ENCODE results near the gene KRTAP17-1.
"Not testable (repeated sequence)": the region's sequence is repeated elsewhere in the genome, so short reads cannot be mapped to it uniquely, and the experiment has no call there.

KRTAP17-1 gene, protein sequence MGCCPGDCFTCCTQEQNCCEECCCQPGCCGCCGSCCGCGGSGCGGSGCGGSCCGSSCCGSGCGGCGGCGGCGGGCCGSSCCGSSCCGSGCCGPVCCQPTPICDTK

GRCh38 chr17:41315204-41315794 lies at the start of gene KRTAP17-1:
Gene KRTAP17-1, minus strand, starts transcription at chr17:41315710. Its CDS starts 60 bp downstream, at chr17:41315650.
- DNase-seq (ENCODE audit: low spot score) = no peak

DNA sequence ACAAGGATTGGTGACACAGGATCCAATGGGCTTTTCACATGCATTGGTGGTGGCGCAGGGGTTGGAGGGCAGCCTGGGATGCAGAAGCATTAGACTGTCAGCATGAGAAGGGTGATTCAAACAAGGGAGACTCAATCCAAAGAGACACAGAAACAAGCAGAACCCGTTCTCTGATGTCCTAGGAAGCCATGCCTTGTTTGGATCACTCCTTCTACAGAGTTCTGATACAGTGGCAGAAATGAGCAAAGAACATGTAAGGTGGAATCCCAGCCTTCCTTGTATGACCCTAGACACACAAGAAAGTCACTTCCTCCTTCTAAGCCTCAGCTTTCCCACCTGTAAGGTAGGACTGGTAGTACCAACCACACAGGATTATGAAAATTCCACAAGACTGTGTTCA lies 48.4 kb upstream of the KRTAP17-1 start:
- DNase-seq (ENCODE audit: low spot score) = no peak

GRCh38 chr17:41360296-41360995 lies 44.9 kb upstream of the KRTAP17-1 start:
- no peak for DNase-seq (ENCODE audit: low spot score)

GRCh38 chr17:41354536-41354935 lies 39.0 kb upstream of the KRTAP17-1 start:
- no peak for DNase-seq (ENCODE audit: low spot score)

- DNase-seq (ENCODE audit: low spot score) = peak; percentile 47
Measured at GRCh38 chr17:41352597-41353366, 37.3 kb upstream of the KRTAP17-1 start.

DNA sequence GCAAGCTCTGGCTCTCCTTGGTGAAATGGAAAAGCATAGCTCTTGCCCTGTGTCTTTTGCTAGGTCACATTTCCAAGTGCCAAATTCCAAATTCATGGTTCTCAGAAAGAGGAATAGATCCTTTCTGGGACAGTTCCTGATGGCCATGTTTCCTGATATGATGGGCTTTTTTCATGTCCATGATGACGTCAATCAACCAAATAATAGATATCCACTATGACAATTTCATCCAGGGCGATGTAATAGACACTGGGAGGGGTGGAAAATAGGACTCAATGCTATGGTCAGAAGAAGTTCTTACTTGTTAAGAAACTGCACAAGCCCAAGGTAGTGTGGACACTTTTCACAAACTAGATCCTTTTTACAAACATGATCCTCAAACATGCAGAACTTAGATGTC lies 35.7 kb upstream of the KRTAP17-1 start:
- no peak for DNase-seq (ENCODE audit: low spot score)

- DNase-seq (ENCODE audit: low spot score) = not testable (repeated sequence)
Measured at GRCh38 chr17:41350381-41350878, 34.9 kb upstream of the KRTAP17-1 start, which contains the start of gene KRT33A. Gene KRT33A, minus strand, starts transcription at chr17:41350828. Its CDS starts 61 bp downstream, at chr17:41350767.

DNA sequence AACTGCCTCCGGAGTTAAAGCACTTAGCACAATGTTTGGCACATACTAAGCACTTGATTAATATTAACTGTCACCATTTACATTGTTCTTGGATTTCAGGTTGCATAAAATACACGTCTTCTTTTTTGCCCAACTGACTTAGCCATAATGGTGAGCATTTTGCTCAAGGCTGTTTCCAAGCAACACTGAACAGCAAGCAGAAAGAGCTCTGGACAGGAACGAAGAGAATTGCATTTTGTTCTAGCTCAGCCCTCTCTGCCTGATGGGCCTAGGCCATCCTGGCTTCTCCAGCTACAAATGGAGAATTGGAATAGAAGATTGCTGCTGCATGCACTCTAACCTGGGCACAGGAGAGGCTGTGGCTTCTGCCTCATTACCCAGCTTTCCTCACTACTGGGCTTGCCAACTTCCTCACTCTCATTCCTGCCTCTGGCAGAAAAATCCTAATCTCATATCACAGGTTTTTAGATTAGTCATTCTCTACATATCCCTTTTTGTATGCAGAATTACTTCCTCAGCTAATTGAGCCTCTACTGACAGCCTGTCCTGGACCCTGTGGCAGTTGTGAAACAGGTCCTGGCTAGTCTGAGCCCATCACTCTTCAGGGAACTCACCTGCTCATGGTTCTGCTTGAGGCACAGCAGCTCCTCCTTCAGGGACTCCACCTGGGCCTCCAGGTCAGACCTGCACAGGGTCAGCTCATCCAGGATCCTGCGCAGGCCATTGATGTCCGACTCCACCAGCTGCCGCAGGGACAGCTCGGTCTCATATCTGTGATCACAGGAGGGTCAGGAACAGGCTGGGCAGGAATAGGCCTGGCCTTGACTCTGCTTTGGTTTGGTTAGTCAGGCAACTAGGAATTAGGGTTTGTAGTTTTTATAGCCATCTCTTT lies 32.6 kb upstream of the KRTAP17-1 start:
- no peak for DNase-seq (ENCODE audit: low spot score)

DNA sequence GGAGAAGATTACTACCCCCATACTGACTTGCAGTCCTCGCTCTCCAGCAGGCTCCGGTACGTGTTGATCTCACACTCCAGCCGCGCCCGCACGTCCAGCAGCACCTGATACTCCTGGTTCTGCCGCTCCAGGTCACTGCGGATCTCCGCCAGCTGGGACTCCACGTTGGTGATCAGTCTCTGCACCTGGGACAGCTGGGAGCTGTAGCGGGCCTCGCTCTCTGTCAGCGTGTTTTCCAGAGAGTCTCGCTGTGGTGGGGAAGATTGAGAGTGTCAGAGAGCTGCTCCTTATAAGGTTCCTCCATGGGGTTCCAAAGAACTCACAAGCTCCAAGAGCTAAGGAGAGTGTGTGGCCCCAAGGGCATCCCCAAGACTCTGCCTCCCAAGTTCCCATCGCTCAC lies 30.9 kb upstream of the KRTAP17-1 start:
- not testable (repeated sequence) for DNase-seq (ENCODE audit: low spot score)

DNA sequence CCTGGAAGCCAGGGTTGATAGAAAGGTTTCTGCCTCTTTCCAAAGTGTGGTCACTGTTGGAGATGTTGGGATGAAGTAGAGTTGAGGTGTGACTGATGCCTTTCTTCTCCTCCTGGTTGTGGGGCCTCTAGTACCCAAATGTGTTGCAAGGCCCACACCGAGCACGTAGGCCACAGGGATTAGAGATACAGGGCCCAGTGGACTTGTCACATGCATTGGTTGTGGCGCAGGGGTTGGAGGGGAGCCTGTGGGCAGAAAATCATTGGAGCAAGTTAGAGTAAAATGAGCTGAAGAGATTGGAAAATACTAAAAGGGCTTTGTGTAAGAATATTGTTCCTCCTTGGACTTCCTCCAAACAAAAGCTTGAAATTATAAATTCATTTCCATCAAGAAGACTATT lies 30.5 kb upstream of the KRTAP17-1 start:
- no peak for DNase-seq (ENCODE audit: low spot score)

DNA sequence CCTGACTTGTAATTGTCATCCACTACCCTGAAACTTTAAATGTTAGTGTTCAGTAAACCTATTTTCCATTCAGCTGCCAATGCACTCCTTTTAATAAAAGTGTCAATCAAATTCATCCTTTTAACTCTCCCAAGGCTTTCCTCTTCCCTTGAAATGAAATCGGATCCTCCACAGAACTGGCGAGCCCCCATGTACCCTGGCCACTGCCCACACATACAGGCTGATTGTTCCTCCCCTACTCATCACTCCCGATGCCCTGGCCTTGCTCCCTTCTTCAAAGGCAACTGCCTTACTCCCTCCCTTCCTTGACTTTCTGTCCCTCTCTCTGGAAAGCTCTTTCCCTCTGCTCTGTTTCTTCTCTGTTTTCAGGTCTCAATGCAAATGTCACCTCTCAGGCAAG lies 27.5 kb upstream of the KRTAP17-1 start:
- no peak for DNase-seq (ENCODE audit: low spot score)

GRCh38 chr17:41340934-41341861 lies 25.7 kb upstream of the KRTAP17-1 start:
- DNase-seq (ENCODE audit: low spot score) = no peak

DNA sequence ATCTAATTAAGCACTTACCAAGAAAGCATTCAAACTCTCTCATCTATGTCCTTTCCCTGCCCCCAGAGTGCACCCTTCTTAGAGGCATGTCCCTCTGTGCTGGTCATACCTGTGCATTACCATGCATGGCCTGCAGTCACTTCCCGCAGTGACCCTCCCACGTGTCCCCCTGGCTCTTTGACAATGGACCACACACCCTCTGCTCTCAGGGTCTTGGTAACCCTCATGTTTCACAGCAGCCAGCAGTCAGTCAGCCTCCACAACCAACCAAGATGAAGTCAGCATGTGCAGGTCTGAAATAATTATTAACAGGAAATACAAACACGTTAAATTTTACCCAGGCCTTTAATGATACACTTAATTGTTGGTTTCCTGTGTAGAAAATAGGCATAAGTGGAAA lies 25.0 kb upstream of the KRTAP17-1 start:
- DNase-seq (ENCODE audit: low spot score) = no peak

DNA sequence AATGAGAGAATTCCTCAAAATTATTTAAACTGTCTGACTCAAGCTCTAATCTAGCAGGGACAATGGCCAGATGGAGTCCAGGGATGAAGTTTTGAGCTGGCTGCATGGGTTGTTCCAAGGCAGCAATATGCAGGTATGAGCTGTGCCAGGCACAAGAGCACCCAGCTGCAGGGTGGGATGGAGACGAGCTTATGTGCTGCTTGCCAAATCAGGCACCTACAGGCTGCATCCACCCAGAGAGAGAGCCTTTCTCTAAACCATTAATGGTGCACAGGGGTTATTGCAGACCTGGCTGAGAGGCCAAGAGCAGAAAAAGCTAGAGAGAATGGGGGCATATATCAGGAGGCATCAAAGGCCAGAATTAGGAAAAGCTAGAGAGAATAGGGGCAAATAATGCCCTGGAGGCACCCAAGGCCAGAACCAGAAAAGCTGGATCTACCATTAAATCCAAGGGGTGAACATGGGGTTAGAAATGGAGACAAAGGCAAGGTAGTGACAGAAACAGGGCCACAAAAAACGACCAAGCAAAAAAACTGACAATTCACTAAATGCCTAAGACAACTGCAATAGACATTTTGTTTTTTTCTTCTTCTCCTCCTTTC lies 24.2 kb upstream of the KRTAP17-1 start:
- no peak for DNase-seq (ENCODE audit: low spot score)

DNA sequence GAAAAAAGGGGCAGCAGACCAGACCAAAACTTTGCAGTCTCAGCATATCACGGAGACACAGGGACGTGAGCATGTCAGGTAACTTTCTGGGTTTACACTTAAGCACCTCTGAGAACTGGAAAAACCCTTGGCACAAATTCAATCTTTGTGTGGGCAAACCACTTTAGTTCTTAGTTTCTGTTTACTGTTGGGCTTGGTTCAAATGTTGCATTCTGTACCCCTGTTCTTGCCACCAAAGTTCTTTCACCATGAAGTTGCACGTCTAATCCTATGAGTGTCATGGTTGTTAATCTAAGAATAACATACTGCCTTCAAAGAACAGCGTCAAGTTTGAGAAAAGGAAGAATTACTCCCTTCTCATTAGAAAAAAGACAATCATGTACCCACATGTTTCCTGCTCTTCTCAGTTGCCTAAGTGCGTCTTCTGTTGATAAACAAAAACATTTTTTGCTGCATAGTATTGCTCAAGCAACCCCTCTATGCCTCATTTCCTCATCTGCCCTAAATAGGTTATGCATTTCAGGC lies 23.5 kb upstream of the KRTAP17-1 start:
- no peak for DNase-seq (ENCODE audit: low spot score)

DNA sequence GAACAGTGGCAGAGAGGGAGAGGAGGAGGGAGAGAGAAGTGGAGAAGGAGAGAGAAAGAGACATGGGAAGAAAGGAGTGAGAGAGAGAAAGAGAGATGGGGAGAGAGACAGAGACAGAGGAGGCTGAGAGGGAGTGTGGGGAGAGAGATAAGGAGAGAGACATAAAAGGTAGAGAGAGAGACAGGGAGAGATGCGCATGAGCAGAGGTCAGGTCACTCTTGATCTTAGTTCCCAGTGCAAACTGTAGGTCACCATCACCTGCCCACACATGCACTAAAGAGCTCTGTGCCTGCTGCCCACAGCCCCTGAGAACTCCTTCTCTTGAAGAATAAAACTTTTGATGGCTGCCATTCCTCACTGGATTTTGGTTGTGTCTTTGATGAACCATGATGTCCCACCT lies 20.2 kb upstream of the KRTAP17-1 start:
- no peak for DNase-seq (ENCODE audit: low spot score)

GRCh38 chr17:41334385-41335305 lies 19.1 kb upstream of the KRTAP17-1 start:
- no peak for DNase-seq (ENCODE audit: low spot score)

- DNase-seq (ENCODE audit: low spot score) = no peak
Measured at GRCh38 chr17:41333836-41334235, 18.3 kb upstream of the KRTAP17-1 start.

DNA sequence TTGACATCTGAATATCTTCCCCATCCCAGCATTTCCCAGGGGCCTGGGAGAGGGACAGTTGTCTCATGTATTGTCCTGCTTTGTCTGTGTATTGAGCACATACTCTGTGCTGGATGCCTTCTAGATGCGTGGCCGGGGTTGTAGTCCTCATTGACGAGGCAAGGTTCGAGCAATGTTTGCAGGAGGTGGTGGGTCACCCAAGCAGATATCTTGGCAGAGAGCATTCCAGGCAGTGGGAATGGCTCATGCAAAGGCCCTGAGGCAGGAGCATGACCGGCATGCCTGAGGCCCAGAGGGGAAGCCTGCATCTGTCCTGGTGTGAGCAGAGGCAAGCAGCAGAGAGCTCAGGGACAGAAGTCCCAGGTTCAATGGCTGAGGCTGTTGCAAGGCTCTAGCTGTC lies 17.6 kb upstream of the KRTAP17-1 start:
- no peak for DNase-seq (ENCODE audit: low spot score)
